ENCODE results near the gene DLX1. TPM values are rescaled to one million over a fixed set of nuclear protein-coding genes. Genes with fewer than 3 reads are reported as not detected.
A peak's percentile ranks its signal among the peaks of the same experiment; 100 is the strongest.

The DLX1 gene
- total and polyA plus RNA-seq, 2 of the 8 experiments (the other 6 are each of a cell fraction or from before 2014, with no cell fraction given): 0.11 TPM; not detected in 1

DNA sequence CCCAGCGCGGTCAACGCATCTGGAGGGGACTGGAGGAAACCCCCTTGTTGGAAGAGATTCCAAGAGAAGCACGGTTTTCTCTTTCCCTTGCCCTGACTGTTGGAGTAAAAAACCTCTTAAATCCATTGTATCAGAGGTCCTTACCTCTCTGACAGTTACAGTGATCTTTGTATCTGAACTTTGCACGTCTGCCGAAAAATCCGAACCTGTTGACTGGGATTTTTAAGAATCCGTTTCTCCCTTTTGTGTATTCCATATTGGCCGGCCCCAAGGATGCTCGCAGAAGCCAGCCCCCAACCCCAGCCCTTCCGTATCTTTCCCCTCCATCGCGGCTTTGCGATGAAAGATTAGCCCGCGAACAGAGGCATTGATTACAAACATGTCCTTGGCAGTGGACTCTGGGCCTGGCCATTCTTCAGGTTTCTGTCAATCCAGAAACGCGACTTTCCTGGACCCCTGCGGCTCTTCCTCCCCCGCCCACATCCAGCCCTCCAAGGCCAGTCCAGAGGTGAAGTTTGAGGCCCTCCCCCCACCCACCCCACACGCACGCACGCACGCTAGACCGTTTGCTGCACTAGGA, 4.6 kb upstream of the DLX1 start:
- FAIRE-seq: no peak
- Histone ChIP-seq H4K5ac (ENCODE audit: insufficient read length, low read depth, low read length) (no peak overlapping the region), H2BK15ac (ENCODE audit: low read length) (peak overlapping the region; percentile 16; the same call in 1 of the 2 replicates), H2BK20ac (ENCODE audit: low read length) (no peak overlapping the region), H2BK12ac (ENCODE audit: low read depth, low read length) (peak overlapping the region; percentile 87; the same call in 1 of the 2 replicates), H3K4me1 (replicated peaks in 1 of 4; ENCODE audit: control insufficient read depth in 3 of 4, insufficient read depth in 4 of 4, low read length in 3 of 4) (peaks cover 2 to 33% (median 16%) of the 10 kb centered on the region in 4 experiments), H2BK5ac (ENCODE audit: low read depth, low read length) (no peak overlapping the region), H3K4me3 (ENCODE audit: extremely low read depth in 1 of 4, insufficient read depth in 2 of 4, low read depth in 3 of 4, low read length in 4 of 4) (peak overlapping the region in 3 of 4 experiments; percentile 20 to 42 (median 30); a peak in 4 of 8 replicates), H3K23ac (ENCODE audit: insufficient read length) (no peak overlapping the region), H2AK5ac (ENCODE audit: low read depth, low read length) (0 out of 2 replicates have a peak overlapping the region, but pooled peaks have one; percentile 32), H4K8ac (ENCODE audit: extremely low read depth, insufficient read depth, low read length) (no peak overlapping the region; the same call in none of the 2 replicates), H3K79me1 (ENCODE audit: low read depth, low read length) (no peaks in the 10 kb centered on the region), H2AFZ (ENCODE audit: low read length) (no peak overlapping the region), H2BK120ac (replicated peaks; ENCODE audit: low read depth, low read length) (no peak overlapping the region), H3K27me3 (replicated peaks in 1 of 4; ENCODE audit: control insufficient read depth in 3 of 4, extremely low read depth in 1 of 4, insufficient read depth in 3 of 4, low read length in 3 of 4) (peaks cover 68 to 81% (median 76%) of the 10 kb centered on the region in 4 experiments), H3K27ac (ENCODE audit: low read depth, low read length) (no peak overlapping the region), H3K4ac (replicated peaks; ENCODE audit: insufficient read length, low read depth, low read length) (no peak overlapping the region), H4K91ac (replicated peaks; ENCODE audit: insufficient read length, low read length) (no peak overlapping the region), H3K36me3 (ENCODE audit: control insufficient read depth in 2 of 4, insufficient read depth in 4 of 4, low read length in 3 of 4) (no peaks in the 10 kb centered on the region), H3K23me2 (ENCODE audit: low read depth, low read length) (peaks cover 11% of the 10 kb centered on the region; the same call in 1 of the 2 replicates), H3K18ac (ENCODE audit: extremely low read depth, low read length) (no peak overlapping the region), H4K20me1 (replicated peaks in 1 of 2; ENCODE audit: control insufficient read depth in 1 of 2, insufficient read depth in 2 of 2, low read length in 2 of 2) (peaks cover 18 to 35% of the 10 kb centered on the region in 2 experiments), H3K79me2 (ENCODE audit: control insufficient read depth in 1 of 2, insufficient read depth in 2 of 2, low read length in 2 of 2) (no peaks in the 10 kb centered on the region), H3K14ac (ENCODE audit: insufficient read length) (no peak overlapping the region), H3K56ac (replicated peaks; ENCODE audit: insufficient read length, low read depth, low read length) (no peak overlapping the region), H3K9me3 (ENCODE audit: insufficient read depth in 2 of 2, low read depth in 1 of 2, low read length in 1 of 2) (no peaks in the 10 kb centered on the region), H3K9ac (replicated peaks in 1 of 4; ENCODE audit: extremely low read depth in 1 of 4, low read depth in 3 of 4, low read length in 3 of 4) (no peak overlapping the region), H3K4me2 (ENCODE audit: insufficient read depth in 1 of 2, low read depth in 2 of 2, low read length in 2 of 2) (peak overlapping the region; percentile 51 to 64)
- ChIA-PET POLR2A (ENCODE audit: partially characterized antibody) (interaction anchor here (1.0 to 14.0 kb wide), 5 partner anchors 9 to 83 kb away, joined by 3 to 184 read pairs (median 4); partner anchors contain the start of gene DLX2), CTCF (ENCODE audit: partially characterized antibody) (interaction anchor here (0.5 to 2.6 kb wide), 8 partner anchors 10 to 377 kb away, joined by 4 to 19 read pairs (median 5); no protein-coding TSS in a partner anchor)
- no peak for DNase-seq (ENCODE audit: low read depth in 1 of 2, low spot score in 2 of 2)
- 8% methylated on average over 16 of the region's 25 CpGs; no CpG with 5 or more reads in 1 of the 2 experiments for WGBS, 2 experiments (ENCODE audit: extremely low coverage in 1 of 2, insufficient coverage in 1 of 2, insufficient read length in 1 of 2, insufficient replicate concordance in 2 of 2, low coverage in 1 of 2, low lambda C conversion rate in 2 of 2, missing lambda C conversion rate in 1 of 2)
- TF ChIP-seq BRCA1 (IDR thresholded peaks at IDR 0.05; ENCODE audit: low read depth, low read length) (no peak), CHD1 (IDR thresholded peaks at IDR 0.05; ENCODE audit: low read depth, low read length) (no peak), MAFK (IDR thresholded peaks at IDR 0.05; ENCODE audit: low read depth, low read length) (no peak), NRF1 (IDR thresholded peaks at IDR 0.05; ENCODE audit: low read depth, low read length) (no peak), SP4 (IDR thresholded peaks at IDR 0.05; ENCODE audit: low read length) (no peak), EGR1 (IDR thresholded peaks at IDR 0.05; ENCODE audit: borderline replicate concordance, low read depth, low read length) (no peak), SIRT6 (IDR thresholded peaks at IDR 0.05; ENCODE audit: low read length) (no peak), CBX5 (IDR thresholded peaks at IDR 0.05; ENCODE audit: low read depth, low read length) (no peak), CTBP2 (IDR thresholded peaks at IDR 0.05; ENCODE audit: borderline replicate concordance, insufficient read depth, insufficient read length, low read length) (no peak), TBP (IDR thresholded peaks at IDR 0.05; ENCODE audit: low read depth, low read length) (no peak), BCL11A (IDR thresholded peaks at IDR 0.05; ENCODE audit: low read depth in 2 of 2, low read length in 2 of 2) (no peak), CEBPB (IDR thresholded peaks at IDR 0.05; ENCODE audit: low read depth, low read length) (no peak)
- TF ChIP-seq, protein P1, sequence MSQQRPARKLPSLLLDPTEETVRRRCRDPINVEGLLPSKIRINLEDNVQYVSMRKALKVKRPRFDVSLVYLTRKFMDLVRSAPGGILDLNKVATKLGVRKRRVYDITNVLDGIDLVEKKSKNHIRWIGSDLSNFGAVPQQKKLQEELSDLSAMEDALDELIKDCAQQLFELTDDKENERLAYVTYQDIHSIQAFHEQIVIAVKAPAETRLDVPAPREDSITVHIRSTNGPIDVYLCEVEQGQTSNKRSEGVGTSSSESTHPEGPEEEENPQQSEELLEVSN (IDR thresholded peaks at IDR 0.05): no peak

Measured in H1 (cell line).